22Rv1 (cell line): ENCODE results near the gene LGALS16.
"Not testable (repeated sequence)": the region's sequence is repeated elsewhere in the genome, so short reads cannot be mapped to it uniquely, and the experiment has no call there.

Experiments
- H3K27ac ChIP-seq: fragments of 450-650 bp; 2 replicates; pipeline ENCODE4 v1.5.1; 2017
- CTCF ChIP-seq: fragments of 450-650 bp; IDR thresholded peaks from 2 replicates; pipeline ENCODE4 v1.5.1; 2017; ENCODE audit warnings: mild to moderate bottlenecking
- ZFX ChIP-seq: fragments of 450-650 bp; IDR thresholded peaks from 2 replicates; pipeline ENCODE4 v1.6.1; 2017; ENCODE audit warnings: antibody characterized with exemption, borderline replicate concordance

Gene LGALS16

GRCh38 chr19:39660661-39661060 lies 4.9 kb downstream of the LGALS16 start:
- TF ChIP-seq CTCF, result no peak
- TF ChIP-seq ZFX, result no peak

GRCh38 chr19:39661565-39661964 lies 5.9 kb downstream of the LGALS16 start:
- TF ChIP-seq CTCF (no peak), ZFX (no peak)

More at GRCh38 chr19:39660661-39661060, 4.9 kb downstream of the LGALS16 start:
- no peak overlapping the region for H3K27ac ChIP-seq

GRCh38 chr19:39669860-39670259 lies 14.1 kb downstream of the LGALS16 start:
- H3K27ac ChIP-seq, result not testable (repeated sequence)

More at GRCh38 chr19:39661565-39661964, 5.9 kb downstream of the LGALS16 start:
- no peak overlapping the region for H3K27ac ChIP-seq

GRCh38 chr19:39670998-39671397 lies 15.3 kb downstream of the LGALS16 start:
- no peak overlapping the region for H3K27ac ChIP-seq
- TF ChIP-seq ZFX, result no peak
- no peak for TF ChIP-seq CTCF

GRCh38 chr19:39671739-39672363 lies 16.1 kb downstream of the LGALS16 start:
- no peak overlapping the region for H3K27ac ChIP-seq
- TF ChIP-seq CTCF (peak; percentile 73), ZFX (no peak)

GRCh38 chr19:39672473-39672872 lies 16.8 kb downstream of the LGALS16 start:
- no peak overlapping the region for H3K27ac ChIP-seq
- no peak for TF ChIP-seq ZFX
- TF ChIP-seq CTCF, result no peak

- not testable (repeated sequence) for H3K27ac ChIP-seq
- TF ChIP-seq CTCF, result peak; percentile 36
These were observed 18.1 kb downstream of the LGALS16 start for GRCh38 chr19:39673862-39674261.

- TF ChIP-seq ZFX (no peak), CTCF (no peak)
- H3K27ac ChIP-seq, result no peak overlapping the region
These were observed 20.3 kb downstream of the LGALS16 start for GRCh38 chr19:39676004-39676403.
